Glutamatergic neuron (in vitro differentiated cells): ENCODE data around the gene NBL1. TPM values are rescaled to one million over a fixed set of nuclear protein-coding genes. Genes with fewer than 3 reads are reported as not detected.

Experiments used
- DNase-seq: peaks from one replicate; pipeline ENCODE4 v3.0.0; 2022
- H3K27ac Mint-ChIP-seq: one replicate; pipeline ENCODE4 v1.8.0; 2020; ENCODE audit warnings: mild to moderate bottlenecking, mixed read lengths, inconsistent platforms; ENCODE audit not compliant: unreplicated experiment
- H3K27me3 Mint-ChIP-seq: one replicate; pipeline ENCODE4 v1.8.0; 2020; ENCODE audit warnings: mild to moderate bottlenecking, moderate library complexity, mixed read lengths, inconsistent platforms; ENCODE audit not compliant: unreplicated experiment
- H3K36me3 Mint-ChIP-seq: one replicate; pipeline ENCODE4 v1.8.0; 2020; ENCODE audit warnings: mild to moderate bottlenecking, mixed read lengths, inconsistent platforms; ENCODE audit not compliant: unreplicated experiment
- H3K4me1 Mint-ChIP-seq: one replicate; pipeline ENCODE4 v1.8.0; 2020; ENCODE audit warnings: mild to moderate bottlenecking, low read depth, mixed read lengths, inconsistent platforms; ENCODE audit not compliant: unreplicated experiment
- H3K4me3 Mint-ChIP-seq: one replicate; pipeline ENCODE4 v1.8.0; 2020; ENCODE audit warnings: mild to moderate bottlenecking, mixed read lengths, inconsistent platforms; ENCODE audit not compliant: unreplicated experiment
- H3K9me3 Mint-ChIP-seq: one replicate; pipeline ENCODE4 v1.8.0; 2020; ENCODE audit warnings: mild to moderate bottlenecking, moderate library complexity, mixed read lengths, inconsistent platforms; ENCODE audit not compliant: unreplicated experiment
- total RNA-seq: library from RNA; stranded (reverse); fragmentation: NEBNext Ultra II Directional; extraction: Animal tissue kit (Norgen Biotek cat#: 25700); gene quantifications from one replicate; pipeline ENCODE4 v1.2.1, GENCODE V29; 2021; ENCODE audit not compliant: unreplicated experiment
- TF ChIP-seq, protein P1 (sequence below): fragments of 200-600 bp; sonication (generic); IDR thresholded peaks from one replicate; pipeline ENCODE4 v1.5.0; 2021; ENCODE audit not compliant: partially characterized antibody, unreplicated experiment

NBL1 gene
- total RNA-seq, 1 donor from 2014 or later: 14.4 TPM

DNA sequence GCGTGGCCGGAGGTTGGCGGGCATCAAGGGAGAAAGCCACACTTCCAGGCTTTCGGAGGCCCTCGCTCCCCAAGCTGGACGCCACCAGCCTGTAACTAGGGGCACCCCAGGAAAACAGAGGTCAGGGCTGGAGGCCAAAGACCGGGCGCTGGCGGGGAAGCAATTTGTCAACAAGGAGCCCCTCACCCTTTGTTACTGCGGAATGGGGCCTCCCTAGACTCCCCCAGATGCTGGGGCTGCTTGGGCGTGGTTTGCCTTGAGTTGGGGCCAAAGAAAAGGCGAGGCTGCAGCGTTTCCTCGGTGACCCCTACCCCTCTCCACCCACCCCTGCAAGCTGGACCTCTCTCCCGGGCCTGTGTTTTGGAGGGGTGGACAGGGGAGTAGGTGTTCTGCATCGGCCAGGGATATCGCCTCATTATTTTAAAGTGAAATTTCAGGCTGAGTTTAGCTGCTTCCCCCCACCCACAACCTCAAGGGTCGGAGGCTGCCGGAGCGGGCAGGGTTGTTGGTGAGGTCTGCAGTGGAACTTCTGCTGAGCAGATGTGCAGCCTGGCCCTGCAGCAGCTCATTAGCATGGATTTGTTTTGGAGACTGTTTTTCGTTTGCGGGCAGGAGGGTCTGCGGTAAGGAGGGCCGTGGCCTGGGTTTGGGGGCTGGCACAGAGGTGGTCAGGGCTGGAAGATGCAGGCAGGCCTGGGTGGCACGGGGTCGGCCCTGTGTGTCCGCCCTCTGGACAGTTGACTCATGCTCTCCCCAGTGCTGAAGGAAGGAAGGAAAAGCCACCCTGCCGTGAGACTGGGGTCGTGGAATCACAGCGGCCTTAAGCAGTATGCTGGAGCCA is 1.5 kb downstream of the NBL1 start:
- Mint-ChIP-seq H3K9me3 (peaks cover 14% of the 10 kb centered on the region), H3K27me3 (peaks cover 20% of the 10 kb centered on the region), H3K36me3 (no peaks in the 10 kb centered on the region), H3K27ac (no peak overlapping the region), H3K4me3 (peak overlapping the region; percentile 75), H3K4me1 (peaks cover 9% of the 10 kb centered on the region)
- TF ChIP-seq, protein P1, sequence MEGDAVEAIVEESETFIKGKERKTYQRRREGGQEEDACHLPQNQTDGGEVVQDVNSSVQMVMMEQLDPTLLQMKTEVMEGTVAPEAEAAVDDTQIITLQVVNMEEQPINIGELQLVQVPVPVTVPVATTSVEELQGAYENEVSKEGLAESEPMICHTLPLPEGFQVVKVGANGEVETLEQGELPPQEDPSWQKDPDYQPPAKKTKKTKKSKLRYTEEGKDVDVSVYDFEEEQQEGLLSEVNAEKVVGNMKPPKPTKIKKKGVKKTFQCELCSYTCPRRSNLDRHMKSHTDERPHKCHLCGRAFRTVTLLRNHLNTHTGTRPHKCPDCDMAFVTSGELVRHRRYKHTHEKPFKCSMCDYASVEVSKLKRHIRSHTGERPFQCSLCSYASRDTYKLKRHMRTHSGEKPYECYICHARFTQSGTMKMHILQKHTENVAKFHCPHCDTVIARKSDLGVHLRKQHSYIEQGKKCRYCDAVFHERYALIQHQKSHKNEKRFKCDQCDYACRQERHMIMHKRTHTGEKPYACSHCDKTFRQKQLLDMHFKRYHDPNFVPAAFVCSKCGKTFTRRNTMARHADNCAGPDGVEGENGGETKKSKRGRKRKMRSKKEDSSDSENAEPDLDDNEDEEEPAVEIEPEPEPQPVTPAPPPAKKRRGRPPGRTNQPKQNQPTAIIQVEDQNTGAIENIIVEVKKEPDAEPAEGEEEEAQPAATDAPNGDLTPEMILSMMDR: no peak
- peak; percentile 48 for DNase-seq

DNA sequence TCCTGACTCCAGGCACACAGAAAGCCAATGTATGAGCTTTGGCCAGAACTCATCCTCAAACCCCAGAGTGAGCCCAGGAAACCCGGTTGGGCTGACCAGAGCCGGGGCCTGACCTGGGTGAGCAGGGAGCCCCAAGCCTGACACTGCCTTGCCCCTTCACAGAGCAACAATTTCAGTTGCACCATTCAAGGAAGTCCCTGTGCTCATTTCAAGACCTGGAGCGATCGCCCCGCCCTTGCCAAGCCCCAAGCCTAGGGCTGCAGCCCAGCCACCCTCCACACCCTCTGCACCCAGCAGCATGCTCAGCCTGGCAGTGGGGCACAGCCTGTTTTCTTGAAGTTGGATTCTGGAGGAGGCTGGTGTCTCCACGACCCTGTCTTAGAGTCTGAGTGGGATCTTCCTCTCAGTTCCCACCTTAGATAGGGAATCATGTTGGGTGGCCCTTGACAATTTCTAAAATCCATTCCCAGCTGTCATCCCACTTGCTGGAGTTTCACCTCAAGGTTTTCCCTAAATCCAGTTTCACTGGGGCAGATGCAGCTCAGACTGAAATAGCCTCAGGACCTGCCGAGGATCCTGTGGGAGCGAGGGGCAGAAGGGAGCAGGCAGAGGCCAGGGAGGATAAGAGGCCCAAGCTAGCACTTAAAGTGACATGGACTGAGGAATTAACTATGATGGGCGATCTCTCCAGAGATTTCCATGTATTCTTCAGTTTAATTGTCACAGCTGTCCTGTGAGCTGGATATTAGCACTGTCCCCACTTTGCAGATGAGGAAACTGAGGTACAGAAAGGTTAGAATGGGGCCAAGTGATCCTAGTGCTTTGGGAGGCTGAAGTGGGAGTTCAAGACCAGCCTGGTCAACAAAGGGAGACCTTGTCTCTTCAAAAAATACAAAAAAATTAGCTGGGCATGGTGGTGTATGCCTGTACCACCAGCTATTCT is 2.5 kb downstream of the NBL1 start:
- Mint-ChIP-seq H3K4me1 (peaks cover 10% of the 10 kb centered on the region), H3K27ac (no peak overlapping the region), H3K36me3 (no peaks in the 10 kb centered on the region), H3K4me3 (no peak overlapping the region), H3K27me3 (peaks cover 21% of the 10 kb centered on the region), H3K9me3 (peaks cover 14% of the 10 kb centered on the region)
- no peak for DNase-seq
- TF ChIP-seq, protein P1: no peak

DNA sequence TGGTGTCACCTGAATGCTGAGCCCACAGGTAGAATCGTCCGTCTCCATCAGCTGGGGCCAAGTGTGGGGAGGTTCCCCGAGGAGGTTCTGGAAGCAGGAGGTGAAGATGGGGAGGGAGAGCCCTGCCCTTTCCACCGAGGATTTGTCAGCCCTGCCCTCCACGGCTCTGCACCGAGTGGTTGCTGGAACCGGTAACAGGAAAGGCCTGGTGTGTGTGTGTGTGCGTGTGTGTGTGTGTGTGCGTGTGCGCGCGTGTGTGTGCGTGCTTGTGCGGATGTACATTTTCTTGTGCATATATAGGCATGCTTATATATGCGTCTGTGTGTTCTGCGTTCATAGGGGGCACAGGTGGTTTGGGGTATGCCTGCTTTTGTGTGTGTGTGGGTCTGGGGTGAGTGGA is 3.5 kb downstream of the NBL1 start:
- Mint-ChIP-seq H3K27me3 (peaks cover 21% of the 10 kb centered on the region), H3K4me1 (peaks cover 10% of the 10 kb centered on the region), H3K4me3 (no peak overlapping the region), H3K9me3 (peaks cover 14% of the 10 kb centered on the region), H3K27ac (no peak overlapping the region), H3K36me3 (no peaks in the 10 kb centered on the region)
- DNase-seq: no peak
- TF ChIP-seq, protein P1: no peak

DNA sequence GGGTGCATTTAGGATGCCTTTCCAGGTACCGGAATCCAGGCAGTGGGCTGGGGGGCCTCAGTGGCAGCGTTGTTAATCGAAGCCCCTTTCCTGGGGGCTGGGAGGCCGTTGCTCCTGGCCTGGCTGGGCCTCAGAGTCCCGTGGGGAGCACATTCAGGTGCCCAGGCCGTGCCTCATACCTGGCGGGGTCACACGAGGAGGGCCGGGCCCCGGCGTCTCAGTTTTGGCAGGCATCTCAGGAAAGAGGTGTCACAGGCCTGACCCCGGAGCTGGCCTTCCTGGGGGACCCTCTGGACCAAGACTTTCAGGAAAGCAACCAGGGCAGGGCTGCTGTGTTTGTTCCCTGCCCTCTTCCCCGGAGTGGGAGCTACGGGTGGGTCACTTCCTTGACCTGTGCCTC is 4.1 kb downstream of the NBL1 start:
- TF ChIP-seq, protein P1: no peak
- peaks cover 16% of the 10 kb centered on the region for H3K27me3 Mint-ChIP-seq
- DNase-seq: no peak
- no peaks in the 10 kb centered on the region for H3K36me3 Mint-ChIP-seq
- peaks cover 10% of the 10 kb centered on the region for H3K4me1 Mint-ChIP-seq
- no peak overlapping the region for H3K27ac Mint-ChIP-seq
- no peak overlapping the region for H3K4me3 Mint-ChIP-seq
- peaks cover 11% of the 10 kb centered on the region for H3K9me3 Mint-ChIP-seq

DNA sequence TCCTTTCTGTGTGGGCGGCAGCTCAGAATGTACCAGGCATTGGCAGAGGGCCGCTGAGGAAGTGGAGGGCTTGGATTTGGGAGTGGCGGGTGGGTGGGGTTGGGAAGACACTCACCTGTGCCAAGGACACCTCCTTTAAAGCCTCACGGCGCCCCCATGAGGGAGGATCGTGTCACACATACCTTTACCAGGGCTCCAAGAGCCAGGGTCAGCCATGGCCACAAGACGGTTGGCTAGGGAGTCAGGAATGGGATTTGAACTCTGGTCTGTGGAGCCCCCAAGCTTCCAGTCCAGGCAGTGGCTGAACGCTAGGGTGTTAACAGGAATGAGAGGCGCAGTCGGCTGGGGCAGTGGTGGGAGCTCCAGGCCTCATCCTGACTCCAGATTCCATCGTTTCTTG is 4.6 kb downstream of the NBL1 start:
- TF ChIP-seq, protein P1: peak; percentile 27
- no peak for DNase-seq
- no peak overlapping the region for H3K4me3 Mint-ChIP-seq
- H3K4me1 Mint-ChIP-seq: peaks cover 10% of the 10 kb centered on the region
- peaks cover 7% of the 10 kb centered on the region for H3K9me3 Mint-ChIP-seq
- H3K27me3 Mint-ChIP-seq: peaks cover 14% of the 10 kb centered on the region
- H3K27ac Mint-ChIP-seq: no peak overlapping the region
- H3K36me3 Mint-ChIP-seq: no peaks in the 10 kb centered on the region
